ENCODE results near the gene RANGAP1. TPM values are rescaled to one million over a fixed set of nuclear protein-coding genes. Genes with fewer than 3 reads are reported as not detected.
A peak's percentile ranks its signal among the peaks of the same experiment; 100 is the strongest.

RANGAP1 gene
- total and polyA plus RNA-seq, 2 of the 13 experiments (the other 11 are each of a cell fraction or from before 2014, with no cell fraction given): 51.8 to 83.9 TPM

DNA sequence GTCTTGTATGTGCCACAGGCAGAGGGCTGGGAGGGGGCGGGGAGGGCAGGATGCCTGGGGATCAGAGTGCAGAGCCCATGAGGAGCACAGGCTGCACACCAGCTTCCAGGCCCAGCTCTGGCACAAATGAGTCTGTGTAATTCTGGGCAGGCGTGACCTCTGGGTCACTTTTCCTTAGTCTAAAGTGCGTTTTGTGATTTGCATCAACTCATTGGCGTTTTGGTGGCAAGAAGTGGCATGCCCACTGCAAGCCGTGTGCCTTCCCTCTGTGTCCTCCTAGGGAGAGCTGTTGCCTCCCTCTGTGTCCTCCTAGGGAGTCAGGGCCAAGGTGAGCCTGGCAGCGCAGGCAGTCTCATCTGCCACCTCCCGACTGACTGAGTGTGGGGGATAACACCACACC is 62.5 kb downstream of the RANGAP1 start (continued):
- TF ChIP-seq PITX1 (CRISPR knock-in tag; IDR thresholded peaks at IDR 0.05) (no peak), GATA4 (IDR thresholded peaks at IDR 0.05; ENCODE audit: borderline replicate concordance, low read depth) (no peak), KDM6A (CRISPR knock-in tag; IDR thresholded peaks at IDR 0.05; ENCODE audit: low read depth) (peak; percentile 36; the same call in 1 of the 2 replicates), ZNF343 (CRISPR knock-in tag; IDR thresholded peaks at IDR 0.05) (no peak), NR2F1 (CRISPR knock-in tag; IDR thresholded peaks at IDR 0.05) (peak; percentile 49 to 67), KLF6 (CRISPR knock-in tag; IDR thresholded peaks at IDR 0.05) (no peak), FOXJ3 (CRISPR knock-in tag; IDR thresholded peaks at IDR 0.05; ENCODE audit: borderline replicate concordance) (no peak), ZNF484 (CRISPR knock-in tag; IDR thresholded peaks at IDR 0.05; ENCODE audit: borderline replicate concordance, low read depth) (no peak), ZNF614 (CRISPR knock-in tag; IDR thresholded peaks at IDR 0.05; ENCODE audit: borderline replicate concordance) (no peak), NFYB (CRISPR knock-in tag; IDR thresholded peaks at IDR 0.05) (no peak), ZNF781 (CRISPR knock-in tag; IDR thresholded peaks at IDR 0.05; ENCODE audit: borderline replicate concordance, not compliant biosample characterization) (no peak), ZNF772 (CRISPR knock-in tag; IDR thresholded peaks at IDR 0.05) (no peak), JUNB (CRISPR knock-in tag; IDR thresholded peaks at IDR 0.05; ENCODE audit: borderline replicate concordance) (no peak), ZNF563 (CRISPR knock-in tag; IDR thresholded peaks at IDR 0.05) (no peak), CREB1 (IDR thresholded peaks at IDR 0.05) (no peak), CREB1 (CRISPR knock-in tag; IDR thresholded peaks at IDR 0.05) (no peak), SYNCRIP (IDR thresholded peaks at IDR 0.05; ENCODE audit: insufficient read depth, low read depth, low read length) (no peak), ZFP36 (IDR thresholded peaks at IDR 0.05; ENCODE audit: borderline replicate concordance, low read depth, low read length, partially characterized antibody) (no peak), ATM (IDR thresholded peaks at IDR 0.05; ENCODE audit: borderline replicate concordance) (no peak), KMT2A (CRISPR knock-in tag; IDR thresholded peaks at IDR 0.05) (no peak), EEA1 (CRISPR knock-in tag; IDR thresholded peaks at IDR 0.05; ENCODE audit: borderline replicate concordance) (no peak), POLR2A (IDR thresholded peaks at IDR 0.05; ENCODE audit: insufficient read depth in 1 of 2, low read depth in 2 of 2, low read length in 2 of 2) (no peak), ZNF329 (CRISPR knock-in tag; IDR thresholded peaks at IDR 0.05; ENCODE audit: low read depth) (no peak), BORCS8-MEF2B (CRISPR knock-in tag; IDR thresholded peaks at IDR 0.05) (no peak), SKI (IDR thresholded peaks at IDR 0.05; ENCODE audit: partially characterized antibody) (peak; percentile 21), ZNF20 (CRISPR knock-in tag; IDR thresholded peaks at IDR 0.05) (no peak), SRF (IDR thresholded peaks at IDR 0.05; ENCODE audit: low read depth, low read length) (no peak)
- TF ChIP-seq, protein P1, sequence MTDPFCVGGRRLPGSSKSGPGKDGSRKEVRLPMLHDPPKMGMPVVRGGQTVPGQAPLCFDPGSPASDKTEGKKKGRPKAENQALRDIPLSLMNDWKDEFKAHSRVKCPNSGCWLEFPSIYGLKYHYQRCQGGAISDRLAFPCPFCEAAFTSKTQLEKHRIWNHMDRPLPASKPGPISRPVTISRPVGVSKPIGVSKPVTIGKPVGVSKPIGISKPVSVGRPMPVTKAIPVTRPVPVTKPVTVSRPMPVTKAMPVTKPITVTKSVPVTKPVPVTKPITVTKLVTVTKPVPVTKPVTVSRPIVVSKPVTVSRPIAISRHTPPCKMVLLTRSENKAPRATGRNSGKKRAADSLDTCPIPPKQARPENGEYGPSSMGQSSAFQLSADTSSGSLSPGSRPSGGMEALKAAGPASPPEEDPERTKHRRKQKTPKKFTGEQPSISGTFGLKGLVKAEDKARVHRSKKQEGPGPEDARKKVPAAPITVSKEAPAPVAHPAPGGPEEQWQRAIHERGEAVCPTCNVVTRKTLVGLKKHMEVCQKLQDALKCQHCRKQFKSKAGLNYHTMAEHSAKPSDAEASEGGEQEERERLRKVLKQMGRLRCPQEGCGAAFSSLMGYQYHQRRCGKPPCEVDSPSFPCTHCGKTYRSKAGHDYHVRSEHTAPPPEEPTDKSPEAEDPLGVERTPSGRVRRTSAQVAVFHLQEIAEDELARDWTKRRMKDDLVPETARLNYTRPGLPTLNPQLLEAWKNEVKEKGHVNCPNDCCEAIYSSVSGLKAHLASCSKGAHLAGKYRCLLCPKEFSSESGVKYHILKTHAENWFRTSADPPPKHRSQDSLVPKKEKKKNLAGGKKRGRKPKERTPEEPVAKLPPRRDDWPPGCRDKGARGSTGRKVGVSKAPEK (CRISPR knock-in tag; IDR thresholded peaks at IDR 0.05; ENCODE audit: borderline replicate concordance): no peak
- TF ChIP-seq, protein P2, sequence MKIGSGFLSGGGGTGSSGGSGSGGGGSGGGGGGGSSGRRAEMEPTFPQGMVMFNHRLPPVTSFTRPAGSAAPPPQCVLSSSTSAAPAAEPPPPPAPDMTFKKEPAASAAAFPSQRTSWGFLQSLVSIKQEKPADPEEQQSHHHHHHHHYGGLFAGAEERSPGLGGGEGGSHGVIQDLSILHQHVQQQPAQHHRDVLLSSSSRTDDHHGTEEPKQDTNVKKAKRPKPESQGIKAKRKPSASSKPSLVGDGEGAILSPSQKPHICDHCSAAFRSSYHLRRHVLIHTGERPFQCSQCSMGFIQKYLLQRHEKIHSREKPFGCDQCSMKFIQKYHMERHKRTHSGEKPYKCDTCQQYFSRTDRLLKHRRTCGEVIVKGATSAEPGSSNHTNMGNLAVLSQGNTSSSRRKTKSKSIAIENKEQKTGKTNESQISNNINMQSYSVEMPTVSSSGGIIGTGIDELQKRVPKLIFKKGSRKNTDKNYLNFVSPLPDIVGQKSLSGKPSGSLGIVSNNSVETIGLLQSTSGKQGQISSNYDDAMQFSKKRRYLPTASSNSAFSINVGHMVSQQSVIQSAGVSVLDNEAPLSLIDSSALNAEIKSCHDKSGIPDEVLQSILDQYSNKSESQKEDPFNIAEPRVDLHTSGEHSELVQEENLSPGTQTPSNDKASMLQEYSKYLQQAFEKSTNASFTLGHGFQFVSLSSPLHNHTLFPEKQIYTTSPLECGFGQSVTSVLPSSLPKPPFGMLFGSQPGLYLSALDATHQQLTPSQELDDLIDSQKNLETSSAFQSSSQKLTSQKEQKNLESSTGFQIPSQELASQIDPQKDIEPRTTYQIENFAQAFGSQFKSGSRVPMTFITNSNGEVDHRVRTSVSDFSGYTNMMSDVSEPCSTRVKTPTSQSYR (CRISPR knock-in tag; IDR thresholded peaks at IDR 0.05; ENCODE audit: borderline replicate concordance): peak; percentile 66; the same call in 1 of the 2 replicates
